SK-N-SH (cell line): ENCODE results near the gene PRKCB. TPM values are rescaled to one million over a fixed set of nuclear protein-coding genes. Genes with fewer than 3 reads are reported as not detected.

Experiments used
- CTCF ChIA-PET: fragments of 300-600, 350-600 bp; formaldehyde crosslinking; extraction: SDS; loops from one replicate; lab custom pipeline; 2021; lab: Yijun Ruan, JAX
- POLR2A ChIA-PET: fragments of 350-600 bp; sonication (Branson Sonifier 250); formaldehyde crosslinking; extraction: SDS; loops from one replicate; lab custom pipeline; 2020; ENCODE audit warnings: antibody characterized with exemption, inconsistent platforms; lab: Yijun Ruan, JAX
- DNase-seq: peaks from one replicate; pipeline ENCODE4 v3.0.0; 2012
- H2AFZ ChIP-seq: fragments of 200-600 bp; sonication (generic); 2 replicates; pipeline ENCODE4 v1.8.1; 2016; ENCODE audit warnings: antibody characterized with exemption, mild to moderate bottlenecking, low read depth
- H3F3A ChIP-seq: fragments of 200-600 bp; sonication (generic); replicated peaks from 2 replicates; pipeline ENCODE3; 2016; ENCODE audit warnings: antibody characterized with exemption, mild to moderate bottlenecking; ENCODE audit not compliant: insufficient read depth
- H3K27ac ChIP-seq, 2 experiments: fragments of 200-500 bp in 1 of 2; fragments of 200-600 bp in 1 of 2; sonication (Bioruptor generic) in 1 of 2; sonication (generic), shearing (Covaris generic) in 1 of 2; 2 replicates each; pipeline versions ENCODE4 v1.5.1 to v1.6.1; 2014 to 2016; ENCODE audit warnings: low read depth in 2 of 2, inconsistent platforms in 1 of 2, low read length in 1 of 2, mild to moderate bottlenecking in 1 of 2, mixed read lengths in 1 of 2
- H3K27me3 ChIP-seq: fragments of 200-600 bp; sonication (generic), shearing (Covaris generic); 2 replicates; pipeline ENCODE4 v1.6.1; 2016; ENCODE audit warnings: mixed run types; ENCODE audit not compliant: insufficient read depth
- H3K36me3 ChIP-seq, 2 experiments: fragments of 200-500 bp in 1 of 2; fragments of 200-600 bp in 1 of 2; sonication (Bioruptor generic) in 1 of 2; sonication (generic) in 1 of 2; replicated peaks in 1 of 2; 2 replicates each; pipeline versions ENCODE3 to v1.5.1; 2014 to 2016; ENCODE audit warnings: low read length in 1 of 2, mild to moderate bottlenecking in 1 of 2; ENCODE audit not compliant: insufficient read depth in 2 of 2, control insufficient read depth in 1 of 2
- H3K4me1 ChIP-seq, 2 experiments: fragments of 200-500 bp in 1 of 2; fragments of 200-600 bp in 1 of 2; sonication (Bioruptor generic) in 1 of 2; sonication (generic), shearing (Covaris generic) in 1 of 2; 2 replicates each; pipeline versions ENCODE4 v1.5.1 to v1.6.1; 2014 to 2016; ENCODE audit warnings: low read depth in 1 of 2, low read length in 1 of 2, mixed run types in 1 of 2; ENCODE audit not compliant: insufficient read depth in 2 of 2, control insufficient read depth in 1 of 2
- H3K4me2 ChIP-seq: fragments of 200-600 bp; sonication (generic), shearing (Covaris generic); 2 replicates; pipeline ENCODE4 v1.6.1; 2017; ENCODE audit warnings: mixed run types
- H3K4me3 ChIP-seq, 2 experiments: fragments of 200-500 bp in 1 of 2; fragments of 200-600 bp in 1 of 2; sonication (Bioruptor generic) in 1 of 2; sonication (generic), shearing (Covaris generic) in 1 of 2; 2 replicates each; pipeline versions ENCODE4 v1.5.1 to v1.8.1; 2014 to 2016; ENCODE audit warnings: low read depth in 2 of 2, inconsistent platforms in 1 of 2, low read length in 1 of 2, mild to moderate bottlenecking in 1 of 2, mixed read lengths in 1 of 2, moderate library complexity in 1 of 2
- H3K79me2 ChIP-seq: fragments of 200-600 bp; sonication (generic); 2 replicates; pipeline ENCODE4 v1.8.1; 2017; ENCODE audit warnings: mild to moderate bottlenecking; ENCODE audit not compliant: insufficient read depth
- H3K9ac ChIP-seq: fragments of 200-600 bp; sonication (generic); 2 replicates; pipeline ENCODE4 v1.6.1; 2017; ENCODE audit warnings: mixed run types
- H3K9me2 ChIP-seq: fragments of 200-600 bp; sonication (generic); 2 replicates; pipeline ENCODE4 v1.6.1; 2017; ENCODE audit warnings: mixed run types
- H3K9me3 ChIP-seq: fragments of 200-600 bp; sonication (generic); 2 replicates; pipeline ENCODE4 v1.6.1; 2017; ENCODE audit warnings: mixed run types, mild to moderate bottlenecking, moderate library complexity
- H4K20me1 ChIP-seq: fragments of 200-600 bp; sonication (generic); 2 replicates; pipeline ENCODE4 v1.6.1; 2017; ENCODE audit warnings: mild to moderate bottlenecking, mixed run types; ENCODE audit not compliant: insufficient read depth
- CHD2 ChIP-seq: fragments of 150-350 bp; IDR thresholded peaks from 2 replicates; pipeline ENCODE4 v1.6.1; 2018; ENCODE audit warnings: low read length; ENCODE audit not compliant: partially characterized antibody
- ELF1 ChIP-seq: IDR thresholded peaks from 2 replicates; pipeline ENCODE4 v1.4.0; 2012
- EP300 ChIP-seq, 2 experiments: IDR thresholded peaks; 2 replicates each; pipeline versions ENCODE4 v1.4.0 to v1.6.1; 2012; ENCODE audit warnings: borderline replicate concordance in 1 of 2, low read depth in 1 of 2, low read length in 1 of 2
- EZH2phosphoT487 ChIP-seq: fragments of 200-600 bp; sonication (generic); IDR thresholded peaks from 2 replicates; pipeline ENCODE4 v1.6.1; 2017; ENCODE audit warnings: low read depth, mixed run types, mild to moderate bottlenecking, antibody characterized with exemption, moderate library complexity, borderline replicate concordance
- FOSL2 ChIP-seq: IDR thresholded peaks from 2 replicates; pipeline ENCODE4 v1.4.0; 2012; ENCODE audit warnings: low read depth, mild to moderate bottlenecking, moderate library complexity, borderline replicate concordance
- GABPA ChIP-seq: IDR thresholded peaks from 2 replicates; pipeline ENCODE4 v1.4.0; 2012; ENCODE audit warnings: low read depth, mild to moderate bottlenecking
- MAX ChIP-seq: IDR thresholded peaks from 2 replicates; pipeline ENCODE4 v1.4.0; 2012; ENCODE audit warnings: low read depth
- MEF2A ChIP-seq: IDR thresholded peaks from 2 replicates; pipeline ENCODE4 v1.4.0; 2012; ENCODE audit warnings: low read depth, borderline replicate concordance
- NFIC ChIP-seq: IDR thresholded peaks from 2 replicates; pipeline ENCODE4 v1.4.0; 2012; ENCODE audit warnings: borderline replicate concordance
- POLR2AphosphoS5 ChIP-seq: IDR thresholded peaks from 2 replicates; pipeline ENCODE4 v1.6.1; 2012; ENCODE audit warnings: low read depth, low read length
- RCOR1 ChIP-seq: fragments of 150-350 bp; IDR thresholded peaks from 2 replicates; pipeline ENCODE4 v1.6.1; 2017; ENCODE audit warnings: antibody characterized with exemption, low read length
- REST ChIP-seq: IDR thresholded peaks from 2 replicates; pipeline ENCODE4 v1.6.1; 2012; ENCODE audit warnings: mild to moderate bottlenecking, low read depth, low read length, moderate library complexity
- SIN3A ChIP-seq: IDR thresholded peaks from 2 replicates; pipeline ENCODE4 v1.6.1; 2012; ENCODE audit warnings: low read depth, mild to moderate bottlenecking, low read length, moderate library complexity, borderline replicate concordance
- ZBTB33 ChIP-seq: IDR thresholded peaks from 2 replicates; pipeline ENCODE4 v1.4.0; 2012; ENCODE audit warnings: low read depth, borderline replicate concordance
- WGBS: methylation state at CpG from one replicate; pipeline ENCODE4 v1.1.6; 2017; ENCODE audit warnings: low lambda C conversion rate; 5-methylcytosine and 5-hydroxymethylcytosine counted together
- polyA plus RNA-seq, 3 experiments: library from polyadenylated mRNA; depleted of rRNA; stranded (reverse); fragments of >200 nt; gene quantifications; 2 replicates each; pipeline ENCODE4 v1.2.3, GENCODE V29; 2012

The PRKCB gene
- polyA plus RNA-seq, 1 of the 3 experiments (the other 2 are of a cell fraction), result 0.12 TPM

- ChIA-PET CTCF (interaction anchor here (2.6 kb wide), 1 partner anchor 63 kb away, joined by 6 read pairs; no protein-coding TSS in a partner anchor), POLR2A (no interaction called here)
- no peak overlapping the region for H3K9ac ChIP-seq
- no peak overlapping the region for H3K4me2 ChIP-seq
- no peaks in the 10 kb centered on the region for H3K36me3 ChIP-seq
- H2AFZ ChIP-seq, result no peak overlapping the region
- no peaks in the 10 kb centered on the region for H3F3A ChIP-seq
- no peaks in the 10 kb centered on the region for H3K9me3 ChIP-seq
- no peak overlapping the region for H3K4me3 ChIP-seq
- H4K20me1 ChIP-seq, result no peaks in the 10 kb centered on the region
- H3K9me2 ChIP-seq, result no peaks in the 10 kb centered on the region
- H3K79me2 ChIP-seq, result no peaks in the 10 kb centered on the region
- no peak for DNase-seq
- H3K27me3 ChIP-seq, result no peaks in the 10 kb centered on the region
- H3K27ac ChIP-seq, result no peak overlapping the region
- WGBS, result 23% methylated on average over 3 of the region's 3 CpGs
- peaks cover 0 to 8% of the 10 kb centered on the region in 2 experiments; a peak in 1 of 4 replicates for H3K4me1 ChIP-seq
- TF ChIP-seq FOSL2, result no peak
- TF ChIP-seq ELF1, result no peak
- no peak for TF ChIP-seq MAX
- TF ChIP-seq GABPA, result no peak
- no peak for TF ChIP-seq NFIC
- no peak for TF ChIP-seq POLR2AphosphoS5
- TF ChIP-seq CHD2, result no peak
- TF ChIP-seq ZBTB33, result no peak
- TF ChIP-seq SIN3A, result no peak
- TF ChIP-seq MEF2A, result no peak
- no peak for TF ChIP-seq EP300 (IDR thresholded peaks at IDR 0.05; ENCODE audit: borderline replicate concordance in 1 of 2, low read depth in 1 of 2, low read length in 1 of 2)
- no peak for TF ChIP-seq EZH2phosphoT487
- TF ChIP-seq REST, result no peak
- TF ChIP-seq RCOR1, result no peak
Measured at GRCh38 chr16:24189941-24190340, 354.2 kb downstream of the PRKCB start.
